GM21529 (cell line): ENCODE data around the gene SORCS2.

Experiments used
- ATAC-seq: cut with Tn5 transposase; IDR thresholded peaks from one replicate; pipeline ENCODE4 v1.9.1; 2021; ENCODE audit not compliant: unreplicated experiment

SORCS2 gene

GRCh38 chr4:7777017-7777710, 584.8 kb downstream of the SORCS2 start:
- ATAC-seq = no peak

DNA sequence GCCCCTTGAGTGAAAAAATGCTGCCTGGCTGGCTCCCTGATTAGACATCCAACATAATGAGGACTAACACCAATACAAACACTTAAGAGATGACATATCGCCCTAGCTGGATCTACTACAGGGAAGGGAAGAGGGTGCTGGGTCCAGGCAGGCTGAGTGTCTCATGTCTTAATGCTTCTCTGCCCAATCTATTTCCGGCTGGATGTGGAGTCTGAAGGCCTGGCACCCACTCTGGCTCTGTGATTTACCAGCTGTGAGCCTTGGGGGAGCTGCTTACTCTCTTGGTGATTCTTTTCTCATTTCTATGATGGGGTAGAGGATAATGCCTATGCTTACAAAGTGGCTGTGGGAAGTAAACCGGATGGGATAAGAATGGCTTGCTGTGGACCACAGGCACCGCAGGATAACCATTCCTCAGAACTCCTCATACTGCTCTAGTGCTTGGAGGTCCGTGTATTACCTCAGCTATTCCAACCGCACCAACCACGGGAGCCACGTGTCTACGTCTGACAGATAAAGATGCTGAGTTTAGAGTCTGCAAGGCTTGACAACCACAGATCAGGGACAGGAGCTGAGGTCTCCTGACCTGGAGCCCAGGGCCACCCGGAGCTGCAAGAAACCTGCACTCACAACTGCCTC, 585.7 kb downstream of the SORCS2 start:
- ATAC-seq = no peak

DNA sequence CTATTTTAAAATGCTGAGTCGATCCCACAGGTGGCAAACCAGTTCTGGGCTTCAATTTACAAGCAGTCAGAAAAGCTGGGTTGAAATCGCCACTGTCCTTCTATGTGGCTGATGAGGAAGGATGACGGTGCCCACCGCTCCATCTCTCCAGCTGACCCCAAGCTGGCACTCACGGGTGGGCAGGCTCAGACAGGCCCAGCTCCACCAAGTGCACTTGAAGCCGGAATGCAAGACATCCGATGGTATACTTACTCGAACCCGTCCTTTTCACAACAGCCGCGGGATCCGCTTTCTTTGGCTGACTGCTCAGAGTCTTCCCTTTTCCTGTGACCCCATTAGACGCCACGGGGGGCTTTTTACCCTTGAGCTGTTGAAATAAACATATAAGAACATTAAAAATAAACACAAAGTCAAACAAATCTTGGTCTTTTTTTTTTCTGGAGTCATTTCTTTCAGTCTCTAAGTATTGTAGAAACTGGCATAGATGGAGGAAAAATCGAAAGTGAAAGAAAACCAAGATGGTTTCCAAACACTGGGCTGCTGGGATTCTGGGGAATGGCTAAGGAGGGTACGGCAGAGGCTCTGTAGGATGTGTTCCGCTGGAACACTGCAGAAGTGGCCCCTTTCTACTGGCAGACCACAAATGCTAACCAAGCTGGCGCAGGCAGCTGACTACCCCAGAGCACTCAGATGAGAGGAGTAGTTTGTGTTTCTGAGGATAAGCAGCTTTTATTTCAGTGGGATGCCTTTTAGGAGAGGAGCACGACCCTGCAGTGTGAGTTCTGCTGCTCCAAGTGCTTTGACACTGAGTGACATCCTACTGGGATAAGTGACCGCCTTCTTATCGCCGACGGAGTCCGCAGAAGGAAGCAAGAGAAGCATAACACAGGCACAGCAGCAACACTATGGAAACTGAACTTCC, 586.4 kb downstream of the SORCS2 start:
- ATAC-seq = no peak

- ATAC-seq = no peak
Measured at GRCh38 chr4:7779432-7779768, 587.1 kb downstream of the SORCS2 start.

- no peak for ATAC-seq
Measured at GRCh38 chr4:7780751-7781348, 588.5 kb downstream of the SORCS2 start.

DNA sequence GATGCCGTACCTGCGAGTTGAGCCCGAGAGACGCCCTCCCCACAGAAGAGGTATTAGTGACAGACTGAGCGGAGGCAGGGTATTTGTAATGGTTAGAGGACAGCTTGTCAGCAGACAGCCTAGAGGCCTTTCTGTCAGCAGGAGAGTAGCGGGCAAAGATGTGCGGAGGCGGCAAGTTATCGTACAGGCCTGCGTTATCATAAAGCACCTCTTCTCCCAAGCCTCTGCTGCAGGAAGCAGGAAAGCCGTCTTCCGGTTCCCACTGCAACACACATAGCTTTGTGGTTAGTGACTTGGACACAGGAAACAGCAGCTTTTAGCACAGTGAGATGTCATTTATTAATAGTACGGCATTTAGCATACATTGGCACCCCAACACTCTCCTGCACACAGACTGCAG, 589.0 kb downstream of the SORCS2 start:
- ATAC-seq = no peak

DNA sequence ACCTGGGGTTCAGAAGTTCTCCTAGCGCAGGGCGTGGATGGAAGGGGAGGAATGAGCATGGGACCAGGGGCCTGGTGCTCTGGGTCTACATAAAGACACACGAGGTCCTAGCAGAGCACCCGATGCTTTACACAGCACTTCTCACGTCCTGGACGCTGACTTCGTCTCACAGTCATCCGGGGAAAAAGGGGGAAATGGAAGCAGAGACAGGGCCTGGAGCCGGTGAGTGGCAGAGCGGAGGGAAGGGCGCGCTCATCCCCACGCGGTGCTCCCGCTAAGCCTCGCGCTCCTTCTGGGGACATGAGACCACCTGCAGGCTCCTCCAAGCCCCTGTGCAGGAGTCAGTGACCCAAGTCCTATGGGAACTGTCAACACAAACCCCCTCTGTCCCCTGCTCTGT, 589.7 kb downstream of the SORCS2 start:
- no peak for ATAC-seq

DNA sequence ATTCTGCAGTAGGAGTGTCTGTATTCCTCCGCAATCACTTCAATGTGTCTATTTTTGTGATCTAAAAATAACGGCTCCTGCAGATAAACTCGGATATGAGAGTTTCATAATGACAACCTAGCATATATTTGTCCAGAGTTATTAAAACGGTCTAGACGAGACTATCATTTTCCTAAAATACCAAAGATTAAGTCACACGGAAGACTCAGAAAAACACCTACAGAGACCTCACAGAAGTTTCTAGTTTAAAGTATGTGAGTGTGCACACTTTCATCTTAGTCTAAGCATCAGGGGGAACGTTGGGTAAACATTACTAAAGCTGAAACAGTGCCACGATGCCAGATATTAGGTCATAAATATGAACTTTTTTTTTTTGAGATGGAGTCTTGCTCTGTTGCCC, 590.4 kb downstream of the SORCS2 start:
- no peak for ATAC-seq

DNA sequence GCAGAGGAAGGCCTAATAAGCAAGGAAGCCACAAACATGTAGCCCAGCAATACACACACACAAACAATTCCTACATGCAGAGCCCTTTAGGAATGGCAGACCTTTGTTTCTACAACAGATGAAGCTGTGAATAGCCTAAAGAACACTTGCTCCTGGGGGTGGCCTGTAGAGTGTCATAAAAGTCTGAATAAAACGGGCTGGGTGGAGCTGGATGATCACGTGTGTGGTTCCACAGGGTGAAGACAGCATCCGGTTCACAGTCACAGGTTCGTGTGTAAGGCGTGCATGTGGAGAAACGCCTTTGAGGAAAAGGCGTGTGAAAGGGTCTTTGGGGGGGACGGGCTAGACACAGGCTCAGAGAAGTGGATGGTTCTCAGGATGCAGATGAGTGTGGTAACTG, 591.2 kb downstream of the SORCS2 start:
- no peak for ATAC-seq

DNA sequence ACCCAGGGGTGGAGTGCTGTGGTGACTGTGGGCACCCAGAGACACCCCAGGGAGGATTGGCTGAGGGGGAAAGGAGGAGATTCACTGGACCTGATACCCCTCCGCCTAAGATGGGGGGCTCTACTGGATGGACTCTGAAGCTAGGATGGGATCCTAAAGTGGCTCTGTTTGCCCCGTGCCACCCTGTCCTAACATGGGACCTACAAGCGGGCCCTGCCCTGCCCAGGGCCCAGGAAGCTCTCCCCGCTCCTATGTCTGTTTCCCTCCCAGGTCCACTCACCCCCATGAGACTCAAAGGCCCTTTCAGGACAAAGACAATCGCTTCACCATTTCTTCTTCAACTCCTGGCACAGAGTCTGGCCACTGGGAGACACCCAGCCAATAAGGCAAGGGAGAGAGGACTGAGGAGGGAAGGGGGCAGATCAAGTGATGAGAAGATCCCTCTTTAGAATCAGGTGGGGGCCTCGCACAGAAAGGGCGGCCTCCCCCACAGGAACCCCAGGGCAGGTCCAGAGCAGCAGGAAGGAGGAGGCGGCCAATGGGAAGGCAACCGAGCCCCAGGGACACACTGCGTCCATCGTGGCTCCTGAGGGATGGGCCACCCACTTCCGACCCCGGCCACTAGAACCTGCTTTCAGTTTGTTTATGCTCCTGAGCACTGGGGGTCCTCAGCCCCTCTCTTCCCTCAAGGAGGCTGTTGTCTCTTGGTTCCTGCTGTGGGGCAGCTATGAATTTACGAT, 592.0 kb downstream of the SORCS2 start:
- ATAC-seq = no peak

- no peak for ATAC-seq
Measured at GRCh38 chr4:7785017-7785416, 592.7 kb downstream of the SORCS2 start.

GRCh38 chr4:7786040-7786439, 593.7 kb downstream of the SORCS2 start:
- ATAC-seq = no peak

GRCh38 chr4:7786517-7786916, 594.2 kb downstream of the SORCS2 start:
- no peak for ATAC-seq

DNA sequence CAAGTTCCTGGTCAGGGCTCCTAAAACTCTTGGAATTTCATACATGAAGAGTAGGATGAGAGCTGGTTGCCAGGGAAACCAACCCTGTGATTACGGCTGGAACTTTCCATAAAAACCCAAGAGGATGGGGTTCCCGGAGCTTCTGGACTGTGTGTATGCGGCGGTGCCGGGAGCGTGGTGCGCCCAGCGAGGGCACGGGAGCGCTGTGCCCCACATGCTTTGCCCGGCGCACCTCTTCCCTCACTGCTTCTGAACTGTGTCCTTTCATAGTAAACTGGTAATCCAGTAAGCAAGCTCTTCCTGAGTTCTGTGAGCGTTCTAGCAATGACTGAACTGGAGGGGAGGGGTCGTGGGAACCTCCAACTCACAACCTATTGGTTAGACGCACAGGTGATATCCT, 594.7 kb downstream of the SORCS2 start:
- ATAC-seq = no peak

DNA sequence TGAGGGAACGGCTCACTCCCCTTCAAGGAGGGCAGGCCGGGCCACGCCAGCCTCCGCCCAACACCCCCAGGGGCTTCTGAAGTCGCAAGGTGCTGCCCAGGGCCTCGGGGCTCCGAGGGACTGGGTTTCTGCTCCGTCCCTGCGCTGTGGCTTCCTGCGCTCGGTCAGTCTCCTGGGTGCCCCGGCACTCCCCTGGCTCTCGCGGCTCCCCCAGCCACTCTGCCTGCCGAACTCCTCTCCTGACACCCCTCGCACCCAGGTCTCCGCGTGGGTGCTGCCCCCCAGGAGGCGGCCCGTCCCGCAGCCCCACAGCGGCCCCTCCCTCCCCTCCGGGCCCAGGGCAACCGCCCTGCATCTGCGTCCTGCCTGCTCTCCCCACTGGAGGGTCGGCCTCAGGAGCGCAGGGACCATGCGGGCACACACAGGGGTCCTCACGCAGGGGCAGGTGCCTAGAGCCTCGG, 595.4 kb downstream of the SORCS2 start:
- no peak for ATAC-seq

DNA sequence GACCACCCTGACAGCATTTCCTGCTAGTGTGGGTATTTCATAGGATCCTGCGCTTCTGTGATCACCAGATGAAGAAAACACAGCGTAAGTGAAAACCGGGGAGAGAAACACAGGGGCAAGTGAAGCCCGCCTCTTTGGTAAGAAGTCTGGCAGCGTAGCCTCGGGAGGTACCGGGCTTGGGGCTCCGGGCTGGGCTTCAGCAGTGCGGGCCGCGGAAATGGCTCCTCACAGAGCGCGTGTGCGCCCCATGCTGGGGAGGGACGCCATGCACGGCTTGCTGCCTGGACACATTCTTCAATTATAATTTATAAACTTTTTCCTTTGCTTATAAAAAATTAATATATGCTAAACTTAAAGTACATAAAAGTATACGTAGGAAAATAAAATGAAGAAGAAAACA, 595.9 kb downstream of the SORCS2 start:
- ATAC-seq = no peak

GRCh38 chr4:7788694-7789425, 596.5 kb downstream of the SORCS2 start:
- no peak for ATAC-seq

DNA sequence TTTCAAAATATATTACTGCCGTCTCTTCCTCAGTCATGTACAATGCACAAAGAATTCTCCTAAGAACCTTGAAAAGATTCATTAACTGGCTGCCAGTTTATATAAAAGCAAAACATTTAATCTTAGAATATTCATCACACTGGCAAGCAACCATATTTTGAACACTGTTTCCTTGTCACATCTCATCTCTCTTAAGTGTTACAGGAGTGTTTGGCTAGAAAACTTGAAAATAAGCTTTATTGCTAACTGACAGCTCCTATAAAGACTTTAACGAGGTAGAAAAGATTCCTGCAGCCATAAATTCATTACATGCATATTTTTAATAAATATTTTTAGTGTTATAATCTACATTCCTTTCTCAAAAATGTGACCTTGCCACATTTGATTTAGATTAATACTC, 597.7 kb downstream of the SORCS2 start:
- ATAC-seq = no peak

- ATAC-seq = no peak
Measured at GRCh38 chr4:7790999-7791398, 598.7 kb downstream of the SORCS2 start.
